Measurements from ENCODE around the gene FCSK. TPM values are rescaled to one million over a fixed set of nuclear protein-coding genes. Genes with fewer than 3 reads are reported as not detected.

FCSK gene
- total RNA-seq, 3 donors from 2014 or later, result 30.1 to 47.4 (median 33.0) TPM

GRCh38 chr16:70416748-70417616 lies 37.4 kb upstream of the FCSK start:
- DNase-seq (peak in 2 of 3 donors; percentile 39 to 72), ATAC-seq (peak; percentile 75)
- no peaks in the 10 kb centered on the region for H3K4me1 ChIP-seq (ENCODE audit: low read depth)
- intact Hi-C loops (cut with DNase I, micrococcal nuclease), result no loop called here
- no peaks in the 10 kb centered on the region for H3K36me3 ChIP-seq (ENCODE audit: low read depth)
- H3K9me3 ChIP-seq, result no peaks in the 10 kb centered on the region
- H3K4me3 ChIP-seq, result no peak overlapping the region
- TF ChIP-seq, protein P1, sequence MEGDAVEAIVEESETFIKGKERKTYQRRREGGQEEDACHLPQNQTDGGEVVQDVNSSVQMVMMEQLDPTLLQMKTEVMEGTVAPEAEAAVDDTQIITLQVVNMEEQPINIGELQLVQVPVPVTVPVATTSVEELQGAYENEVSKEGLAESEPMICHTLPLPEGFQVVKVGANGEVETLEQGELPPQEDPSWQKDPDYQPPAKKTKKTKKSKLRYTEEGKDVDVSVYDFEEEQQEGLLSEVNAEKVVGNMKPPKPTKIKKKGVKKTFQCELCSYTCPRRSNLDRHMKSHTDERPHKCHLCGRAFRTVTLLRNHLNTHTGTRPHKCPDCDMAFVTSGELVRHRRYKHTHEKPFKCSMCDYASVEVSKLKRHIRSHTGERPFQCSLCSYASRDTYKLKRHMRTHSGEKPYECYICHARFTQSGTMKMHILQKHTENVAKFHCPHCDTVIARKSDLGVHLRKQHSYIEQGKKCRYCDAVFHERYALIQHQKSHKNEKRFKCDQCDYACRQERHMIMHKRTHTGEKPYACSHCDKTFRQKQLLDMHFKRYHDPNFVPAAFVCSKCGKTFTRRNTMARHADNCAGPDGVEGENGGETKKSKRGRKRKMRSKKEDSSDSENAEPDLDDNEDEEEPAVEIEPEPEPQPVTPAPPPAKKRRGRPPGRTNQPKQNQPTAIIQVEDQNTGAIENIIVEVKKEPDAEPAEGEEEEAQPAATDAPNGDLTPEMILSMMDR (IDR thresholded peaks at IDR 0.05), result no peak

DNA sequence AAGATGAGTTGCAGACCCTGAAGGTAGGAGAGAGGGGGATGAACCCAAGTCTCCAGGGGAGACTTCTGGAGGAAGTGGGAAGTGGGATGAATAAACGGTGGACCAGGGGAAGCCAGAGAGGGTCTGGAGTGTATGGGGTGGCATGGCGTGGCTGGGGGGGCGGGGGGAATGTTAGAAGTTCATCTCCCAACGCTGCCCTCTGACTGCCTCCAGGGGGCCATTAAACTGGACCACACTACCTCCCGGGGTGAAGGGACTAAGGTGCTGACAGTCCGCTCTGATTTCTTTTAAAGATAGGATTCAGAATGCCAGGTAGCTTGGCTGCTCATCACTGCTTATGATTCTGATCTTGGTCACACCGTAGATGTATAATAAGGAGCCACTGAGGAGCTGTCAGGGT lies 36.7 kb upstream of the FCSK start:
- ATAC-seq (no peak), DNase-seq (no peak)
- Histone ChIP-seq H3K4me1 (ENCODE audit: low read depth) (no peaks in the 10 kb centered on the region), H3K4me3 (no peak overlapping the region), H3K36me3 (ENCODE audit: low read depth) (no peaks in the 10 kb centered on the region), H3K9me3 (no peaks in the 10 kb centered on the region)
- intact Hi-C loops (cut with DNase I, micrococcal nuclease), result no loop called here
- TF ChIP-seq, protein P1 (IDR thresholded peaks at IDR 0.05), result no peak

DNA sequence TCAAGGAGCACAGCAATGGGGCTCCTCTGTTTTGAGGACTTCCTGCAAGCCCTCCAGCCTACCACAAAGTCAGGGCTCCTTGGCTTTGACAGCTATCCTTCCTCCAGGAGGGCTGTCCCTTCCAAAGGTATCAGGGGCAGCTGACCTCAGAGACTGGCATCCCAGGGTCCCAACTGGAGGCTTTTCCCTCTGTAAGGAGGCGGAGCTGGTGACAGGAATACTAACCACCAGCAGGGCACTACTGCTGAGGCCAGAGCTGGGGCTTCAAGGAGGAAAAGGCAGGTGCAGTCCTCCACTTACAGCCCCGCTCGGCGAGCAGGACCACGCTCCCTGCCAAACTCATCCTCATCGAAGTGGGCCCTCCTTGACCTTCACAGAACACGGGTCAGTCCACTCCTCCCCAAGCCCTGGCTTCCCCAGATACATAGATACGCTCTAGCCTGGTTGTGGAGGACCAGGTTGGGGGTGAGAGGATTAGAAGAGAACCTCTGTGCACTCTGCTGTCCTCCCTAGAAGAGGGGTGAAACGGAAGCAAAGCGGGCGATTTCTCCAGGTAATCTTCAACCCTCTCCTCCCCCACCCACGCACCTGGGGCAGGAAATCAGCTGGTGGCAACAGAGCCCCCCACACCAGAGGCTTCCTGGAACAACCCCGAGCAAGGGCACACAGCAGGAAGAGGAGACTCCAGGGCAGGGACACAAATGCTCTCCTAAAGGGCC lies 36.0 kb upstream of the FCSK start:
- no peak for ATAC-seq
- no peaks in the 10 kb centered on the region for H3K36me3 ChIP-seq (ENCODE audit: low read depth)

DNA sequence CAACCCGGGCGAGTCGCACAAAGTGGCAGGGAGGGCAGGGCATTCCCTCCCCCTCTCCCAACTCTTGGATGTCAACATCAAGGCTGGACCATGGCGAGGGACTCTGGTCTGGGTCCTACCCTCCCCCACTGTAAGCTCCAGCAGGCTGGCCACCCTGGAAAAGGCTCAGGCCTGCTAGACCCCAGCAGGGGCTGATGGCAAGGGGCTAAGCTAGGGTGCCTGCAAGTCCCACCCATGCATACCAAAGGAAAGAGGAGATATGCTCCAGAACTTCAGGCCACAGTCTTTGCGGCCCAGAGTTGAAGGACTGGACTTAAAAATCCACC lies 35.4 kb upstream of the FCSK start:
- ATAC-seq, result no peak
- intact Hi-C loops (cut with DNase I, micrococcal nuclease), result no loop called here
- Histone ChIP-seq H3K4me1 (ENCODE audit: low read depth) (no peaks in the 10 kb centered on the region), H3K36me3 (ENCODE audit: low read depth) (no peaks in the 10 kb centered on the region), H3K4me3 (no peak overlapping the region), H3K9me3 (no peaks in the 10 kb centered on the region)
- TF ChIP-seq, protein P1 (IDR thresholded peaks at IDR 0.05), result no peak
- no peak for DNase-seq

More for the DNA sequence above, 36.0 kb upstream of the FCSK start:
- Histone ChIP-seq H3K9me3 (no peaks in the 10 kb centered on the region), H3K4me3 (no peak overlapping the region), H3K4me1 (ENCODE audit: low read depth) (no peaks in the 10 kb centered on the region)
- intact Hi-C loops (cut with DNase I, micrococcal nuclease), result no loop called here
- DNase-seq, result no peak
- TF ChIP-seq, protein P1 (IDR thresholded peaks at IDR 0.05), result no peak

DNA sequence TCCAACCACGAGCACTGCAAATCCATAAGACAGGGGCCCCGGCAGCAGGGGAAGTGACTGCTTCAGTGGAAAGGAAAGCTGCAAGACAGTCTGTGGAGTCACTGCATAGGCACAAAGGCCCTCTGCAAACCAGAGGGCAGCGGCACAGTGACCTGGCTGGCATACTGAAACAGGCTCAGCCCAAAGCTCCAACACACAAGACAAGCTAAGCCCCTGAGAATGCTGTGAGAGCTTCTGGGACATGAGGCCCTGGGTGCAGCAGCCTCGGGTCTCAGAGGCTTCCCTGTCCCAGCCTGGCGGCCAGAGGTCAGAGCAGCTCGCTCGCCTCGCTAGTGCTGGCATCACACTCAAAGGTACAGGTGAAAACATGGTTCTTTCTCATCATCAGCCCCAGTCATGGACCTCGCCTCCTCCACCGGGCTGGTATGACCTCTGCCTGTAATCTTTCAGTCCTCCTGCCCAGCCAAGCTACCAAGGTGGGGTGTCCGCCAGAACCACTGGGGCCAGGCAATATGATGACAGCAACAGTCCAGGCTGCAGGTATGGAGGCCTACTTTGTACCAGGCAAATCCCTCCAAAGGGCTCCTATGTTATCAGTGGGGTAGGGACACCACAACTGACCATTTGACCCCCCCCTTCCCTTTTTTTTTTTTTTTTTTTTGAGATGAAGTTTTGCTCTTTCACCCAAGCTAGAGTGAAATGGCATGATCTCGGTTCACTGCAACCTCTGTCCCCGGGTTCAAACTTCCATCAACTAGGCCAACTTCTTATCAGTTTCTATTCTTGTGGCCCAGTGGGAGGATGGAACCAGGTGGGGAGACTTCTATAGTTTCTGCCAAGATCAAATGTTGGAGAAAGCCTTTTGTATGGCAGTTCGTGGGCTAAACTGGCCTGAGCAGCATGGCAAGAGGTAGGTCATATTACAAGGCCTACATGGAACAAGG lies 34.7 kb upstream of the FCSK start:
- DNase-seq, result no peak
- Histone ChIP-seq H3K9me3 (no peaks in the 10 kb centered on the region), H3K4me3 (no peak overlapping the region), H3K36me3 (ENCODE audit: low read depth) (no peaks in the 10 kb centered on the region), H3K4me1 (ENCODE audit: low read depth) (no peaks in the 10 kb centered on the region)
- ATAC-seq, result no peak
- intact Hi-C loops (cut with DNase I, micrococcal nuclease), result no loop called here
- TF ChIP-seq, protein P1 (IDR thresholded peaks at IDR 0.05), result no peak
